NCI-H1048 (cell line): ENCODE results near the gene CREG2.

Source experiments
- DNase-seq: peaks from one replicate; lab custom pipeline; 2025; lab: John Stamatoyannopoulos, UW

CREG2 gene

GRCh38 chr2:101306410-101306809 is 80.9 kb downstream of the CREG2 start:
- DNase-seq = no peak

GRCh38 chr2:101305492-101306078 is 81.7 kb downstream of the CREG2 start:
- DNase-seq = no peak

GRCh38 chr2:101305035-101305434 is 82.3 kb downstream of the CREG2 start:
- DNase-seq = no peak

DNA sequence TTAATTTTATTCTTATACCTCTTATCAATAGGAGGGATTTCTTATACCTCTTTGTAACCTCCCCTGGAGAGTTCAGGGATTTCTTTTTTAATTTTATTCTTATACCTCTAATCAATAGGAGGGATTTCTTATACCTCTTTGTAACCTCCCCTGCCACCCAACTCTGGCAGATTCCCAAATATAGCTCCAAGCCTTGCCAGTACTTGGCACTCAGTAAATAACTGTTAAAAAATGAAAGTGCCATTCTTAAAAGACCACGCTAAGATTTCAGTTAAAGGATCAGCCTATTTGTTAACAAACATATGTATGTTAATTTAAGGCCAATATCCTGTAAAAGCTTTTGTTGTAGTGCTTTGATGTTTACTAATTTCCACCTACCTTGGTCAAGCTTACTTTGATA is 83.6 kb downstream of the CREG2 start:
- DNase-seq = no peak

DNA sequence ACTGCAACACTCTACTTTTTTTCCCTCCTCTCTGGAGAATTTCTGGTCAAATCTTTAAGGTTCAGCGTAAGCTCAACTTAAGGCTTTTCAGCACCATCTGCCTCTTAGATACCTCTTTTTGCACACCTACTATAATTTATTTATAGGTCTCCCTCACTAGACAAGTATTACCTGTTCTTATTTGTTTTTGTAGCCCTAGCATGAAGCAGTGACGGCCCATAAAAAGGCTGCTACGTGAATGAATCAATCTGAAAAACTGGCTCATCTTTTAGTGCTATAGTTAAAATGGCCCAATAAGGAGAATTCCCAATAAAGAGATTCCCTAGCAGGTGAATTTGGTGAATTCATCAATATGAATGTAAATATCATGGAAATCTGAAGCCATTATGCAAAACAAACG is 85.3 kb downstream of the CREG2 start:
- no peak for DNase-seq

- DNase-seq = no peak
Measured at GRCh38 chr2:101300836-101301235, 86.5 kb downstream of the CREG2 start.

GRCh38 chr2:101300164-101300563 is 87.1 kb downstream of the CREG2 start:
- DNase-seq = no peak

DNA sequence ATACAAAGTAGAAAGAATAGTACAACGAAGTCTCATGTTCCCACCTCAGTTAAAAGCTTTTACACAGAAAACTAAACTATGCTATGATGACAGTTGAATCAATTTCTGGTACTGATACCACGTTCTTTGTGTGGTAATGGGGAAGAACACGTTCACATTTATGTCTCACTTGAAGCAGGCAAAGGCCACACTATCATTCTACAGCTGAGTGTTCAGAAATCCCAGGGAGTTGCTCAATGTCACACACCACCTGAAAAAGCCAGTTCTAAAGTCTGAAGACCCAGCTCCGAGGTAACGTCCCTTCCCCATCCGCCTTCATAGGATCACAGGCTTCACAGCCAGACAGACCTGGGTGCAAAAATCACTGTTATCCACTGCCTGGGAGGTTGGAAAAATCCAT is 87.7 kb downstream of the CREG2 start:
- no peak for DNase-seq

- no peak for DNase-seq
Measured at GRCh38 chr2:101297383-101297782, 89.9 kb downstream of the CREG2 start.

- no peak for DNase-seq
Measured at GRCh38 chr2:101296371-101296770, 90.9 kb downstream of the CREG2 start.

GRCh38 chr2:101295895-101296294 is 91.4 kb downstream of the CREG2 start:
- DNase-seq = no peak
